ENCODE results near the gene FGF12.

FGF12 gene

GRCh38 chr3:192188218-192188835 lies 539.0 kb downstream of the FGF12 start:
- peak; percentile 14 to 36 (median 21) for DNase-seq (ENCODE audit: low read depth in 3 of 3)

GRCh38 chr3:192187485-192188051 lies 539.8 kb downstream of the FGF12 start:
- DNase-seq (ENCODE audit: low read depth in 3 of 3): no peak

- no peak for DNase-seq (ENCODE audit: low read depth in 3 of 3)
Measured at GRCh38 chr3:192186498-192186897, 540.8 kb downstream of the FGF12 start.

- no peak for DNase-seq (ENCODE audit: low read depth in 3 of 3)
Measured at GRCh38 chr3:192186045-192186444, 541.3 kb downstream of the FGF12 start.

GRCh38 chr3:192183109-192183508 lies 544.2 kb downstream of the FGF12 start:
- no peak for DNase-seq (ENCODE audit: low read depth in 3 of 3)

- DNase-seq (ENCODE audit: low read depth in 3 of 3): no peak
Measured at GRCh38 chr3:192181151-192181550, 546.2 kb downstream of the FGF12 start.

- DNase-seq (ENCODE audit: low read depth in 3 of 3): no peak
Measured at GRCh38 chr3:192177383-192177782, 550.0 kb downstream of the FGF12 start.

- no peak for DNase-seq (ENCODE audit: low read depth in 3 of 3)
Measured at GRCh38 chr3:192174283-192174682, 553.1 kb downstream of the FGF12 start.

- DNase-seq (ENCODE audit: low read depth in 3 of 3): no peak
Measured at GRCh38 chr3:192171213-192171612, 556.1 kb downstream of the FGF12 start.

- no peak for DNase-seq (ENCODE audit: low read depth in 3 of 3)
Measured at GRCh38 chr3:192170659-192171058, 556.7 kb downstream of the FGF12 start.

- DNase-seq (ENCODE audit: low read depth in 3 of 3): no peak
Measured at GRCh38 chr3:192170031-192170430, 557.3 kb downstream of the FGF12 start.

GRCh38 chr3:192169332-192169915 lies 557.9 kb downstream of the FGF12 start:
- DNase-seq (ENCODE audit: low read depth in 3 of 3): no peak

GRCh38 chr3:192168202-192168601 lies 559.1 kb downstream of the FGF12 start:
- DNase-seq (ENCODE audit: low read depth in 3 of 3): no peak

- DNase-seq (ENCODE audit: low read depth in 3 of 3): no peak
Measured at GRCh38 chr3:192165552-192165951, 561.8 kb downstream of the FGF12 start.

- DNase-seq (ENCODE audit: low read depth in 3 of 3): no peak
Measured at GRCh38 chr3:192161661-192162060, 565.7 kb downstream of the FGF12 start.

- DNase-seq (ENCODE audit: low read depth in 3 of 3): no peak
Measured at GRCh38 chr3:192156382-192156781, 571.0 kb downstream of the FGF12 start.

- no peak for DNase-seq (ENCODE audit: low read depth in 3 of 3)
Measured at GRCh38 chr3:192155194-192155593, 572.1 kb downstream of the FGF12 start.

- no peak for DNase-seq (ENCODE audit: low read depth in 3 of 3)
Measured at GRCh38 chr3:192133271-192133670, 594.1 kb downstream of the FGF12 start.

- DNase-seq (ENCODE audit: low read depth in 3 of 3): no peak
Measured at GRCh38 chr3:192130534-192131132, 596.7 kb downstream of the FGF12 start.

GRCh38 chr3:192129586-192129985 lies 597.8 kb downstream of the FGF12 start:
- no peak for DNase-seq (ENCODE audit: low read depth in 3 of 3)

GRCh38 chr3:192128922-192129321 lies 598.4 kb downstream of the FGF12 start:
- no peak for DNase-seq (ENCODE audit: low read depth in 3 of 3)

GRCh38 chr3:192128060-192128459 lies 599.3 kb downstream of the FGF12 start:
- no peak for DNase-seq (ENCODE audit: low read depth in 3 of 3)

Measured in stimulated activated CD4-positive, alpha-beta T cell treated with anti-CD3 and anti-CD28 coated beads, TNF-alpha, amount 100 ng/mL, for 48 hours (primary cell).